Measurements from ENCODE around the gene PLXDC1.

DNA sequence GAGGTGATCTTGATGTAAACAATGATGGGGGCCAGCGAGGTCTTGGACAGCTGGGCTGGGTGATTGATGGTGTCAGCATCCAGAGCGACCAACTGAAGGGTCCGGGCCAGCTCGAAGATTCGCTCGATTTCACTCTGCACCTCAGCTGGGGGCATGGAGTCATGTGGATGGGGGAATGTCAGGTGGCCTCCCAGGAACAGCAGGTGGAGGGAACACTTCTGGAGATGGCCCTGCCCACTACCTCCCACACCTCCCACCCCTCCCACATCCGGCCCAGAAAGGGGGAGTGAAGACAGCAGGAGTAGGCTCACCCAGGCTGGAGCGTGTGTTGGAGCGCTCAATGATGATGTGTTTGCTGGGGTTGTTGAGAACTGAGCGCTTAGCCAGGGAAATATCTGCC is 32.3 kb upstream of the PLXDC1 start:
- TF ChIP-seq EP300 (IDR thresholded peaks at IDR 0.05; ENCODE audit: low read depth) (no peak), POLR2A (IDR thresholded peaks at IDR 0.05) (no peak), POLR2AphosphoS5 (IDR thresholded peaks at IDR 0.05) (no peak)
- TF ChIP-seq, protein P1, sequence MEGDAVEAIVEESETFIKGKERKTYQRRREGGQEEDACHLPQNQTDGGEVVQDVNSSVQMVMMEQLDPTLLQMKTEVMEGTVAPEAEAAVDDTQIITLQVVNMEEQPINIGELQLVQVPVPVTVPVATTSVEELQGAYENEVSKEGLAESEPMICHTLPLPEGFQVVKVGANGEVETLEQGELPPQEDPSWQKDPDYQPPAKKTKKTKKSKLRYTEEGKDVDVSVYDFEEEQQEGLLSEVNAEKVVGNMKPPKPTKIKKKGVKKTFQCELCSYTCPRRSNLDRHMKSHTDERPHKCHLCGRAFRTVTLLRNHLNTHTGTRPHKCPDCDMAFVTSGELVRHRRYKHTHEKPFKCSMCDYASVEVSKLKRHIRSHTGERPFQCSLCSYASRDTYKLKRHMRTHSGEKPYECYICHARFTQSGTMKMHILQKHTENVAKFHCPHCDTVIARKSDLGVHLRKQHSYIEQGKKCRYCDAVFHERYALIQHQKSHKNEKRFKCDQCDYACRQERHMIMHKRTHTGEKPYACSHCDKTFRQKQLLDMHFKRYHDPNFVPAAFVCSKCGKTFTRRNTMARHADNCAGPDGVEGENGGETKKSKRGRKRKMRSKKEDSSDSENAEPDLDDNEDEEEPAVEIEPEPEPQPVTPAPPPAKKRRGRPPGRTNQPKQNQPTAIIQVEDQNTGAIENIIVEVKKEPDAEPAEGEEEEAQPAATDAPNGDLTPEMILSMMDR (IDR thresholded peaks at IDR 0.05) = no peak
